Ishikawa (cell line): ENCODE data around the gene TRIP12.

Source experiments
- CEBPB ChIP-seq: IDR thresholded peaks from 2 replicates; pipeline ENCODE4 v1.6.1; 2012
- CREB1 ChIP-seq: IDR thresholded peaks from 2 replicates; pipeline ENCODE4 v1.6.1; 2012; ENCODE audit warnings: low read depth
- EGR1 ChIP-seq: IDR thresholded peaks from 2 replicates; pipeline ENCODE4 v1.6.1; 2012
- EP300 ChIP-seq: IDR thresholded peaks from 2 replicates; pipeline ENCODE4 v1.6.1; 2012; ENCODE audit warnings: borderline replicate concordance
- FOXM1 ChIP-seq: IDR thresholded peaks from 2 replicates; pipeline ENCODE4 v1.6.1; 2012; ENCODE audit warnings: low read depth, borderline replicate concordance
- NFIC ChIP-seq: IDR thresholded peaks from 2 replicates; pipeline ENCODE4 v1.6.1; 2012
- RAD21 ChIP-seq: IDR thresholded peaks from 2 replicates; pipeline ENCODE4 v1.6.1; 2012; ENCODE audit warnings: low read depth
- TAF1 ChIP-seq: IDR thresholded peaks from 2 replicates; pipeline ENCODE4 v1.6.1; 2012; ENCODE audit warnings: low read depth, mild to moderate bottlenecking
- TCF12 ChIP-seq: IDR thresholded peaks from 2 replicates; pipeline ENCODE4 v1.6.1; 2012; ENCODE audit warnings: low read depth
- TEAD4 ChIP-seq: IDR thresholded peaks from 2 replicates; pipeline ENCODE4 v1.6.1; 2012
- YY1 ChIP-seq: IDR thresholded peaks from 2 replicates; pipeline ENCODE4 v1.6.1; 2012; ENCODE audit warnings: low read depth
- ZBTB7A ChIP-seq: IDR thresholded peaks from 2 replicates; pipeline ENCODE4 v1.6.1; 2012; ENCODE audit warnings: low read depth
- TF ChIP-seq, protein P1 (sequence below): IDR thresholded peaks from 2 replicates; pipeline ENCODE4 v1.6.1; 2012
- TF ChIP-seq, protein P2 (sequence below): IDR thresholded peaks from 2 replicates; pipeline ENCODE4 v1.6.1; 2012; ENCODE audit warnings: low read depth, mild to moderate bottlenecking
- TF ChIP-seq, protein P3 (sequence below): IDR thresholded peaks from 2 replicates; pipeline ENCODE4 v1.6.1; 2012

The TRIP12 gene

DNA sequence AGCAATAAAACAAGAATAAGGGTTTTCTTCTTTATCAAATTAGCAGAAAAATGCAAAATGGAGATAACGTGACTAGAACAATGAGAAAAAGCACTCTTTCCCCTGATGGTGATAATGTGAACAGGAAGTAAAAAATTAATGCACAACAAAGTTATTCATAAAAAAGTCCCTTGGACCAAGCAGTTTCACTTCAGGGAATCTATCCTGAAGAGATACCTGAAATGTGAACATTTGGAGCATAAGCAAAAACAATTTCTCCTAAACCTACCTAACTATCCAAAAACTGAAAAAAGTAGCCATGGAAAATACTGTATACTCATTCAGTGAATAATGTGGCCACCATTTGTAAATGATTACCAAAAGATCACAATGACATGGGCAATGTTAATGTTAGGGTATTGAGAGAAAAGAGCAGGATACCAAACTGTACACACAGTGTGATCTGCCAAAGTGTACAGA lies 48.7 kb downstream of the TRIP12 start:
- no peak for TF ChIP-seq YY1
- no peak for TF ChIP-seq FOXM1
- TF ChIP-seq EP300, result no peak
- no peak for TF ChIP-seq TAF1
- TF ChIP-seq, protein P1, sequence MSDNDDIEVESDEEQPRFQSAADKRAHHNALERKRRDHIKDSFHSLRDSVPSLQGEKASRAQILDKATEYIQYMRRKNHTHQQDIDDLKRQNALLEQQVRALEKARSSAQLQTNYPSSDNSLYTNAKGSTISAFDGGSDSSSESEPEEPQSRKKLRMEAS, result no peak
- TF ChIP-seq, protein P2, sequence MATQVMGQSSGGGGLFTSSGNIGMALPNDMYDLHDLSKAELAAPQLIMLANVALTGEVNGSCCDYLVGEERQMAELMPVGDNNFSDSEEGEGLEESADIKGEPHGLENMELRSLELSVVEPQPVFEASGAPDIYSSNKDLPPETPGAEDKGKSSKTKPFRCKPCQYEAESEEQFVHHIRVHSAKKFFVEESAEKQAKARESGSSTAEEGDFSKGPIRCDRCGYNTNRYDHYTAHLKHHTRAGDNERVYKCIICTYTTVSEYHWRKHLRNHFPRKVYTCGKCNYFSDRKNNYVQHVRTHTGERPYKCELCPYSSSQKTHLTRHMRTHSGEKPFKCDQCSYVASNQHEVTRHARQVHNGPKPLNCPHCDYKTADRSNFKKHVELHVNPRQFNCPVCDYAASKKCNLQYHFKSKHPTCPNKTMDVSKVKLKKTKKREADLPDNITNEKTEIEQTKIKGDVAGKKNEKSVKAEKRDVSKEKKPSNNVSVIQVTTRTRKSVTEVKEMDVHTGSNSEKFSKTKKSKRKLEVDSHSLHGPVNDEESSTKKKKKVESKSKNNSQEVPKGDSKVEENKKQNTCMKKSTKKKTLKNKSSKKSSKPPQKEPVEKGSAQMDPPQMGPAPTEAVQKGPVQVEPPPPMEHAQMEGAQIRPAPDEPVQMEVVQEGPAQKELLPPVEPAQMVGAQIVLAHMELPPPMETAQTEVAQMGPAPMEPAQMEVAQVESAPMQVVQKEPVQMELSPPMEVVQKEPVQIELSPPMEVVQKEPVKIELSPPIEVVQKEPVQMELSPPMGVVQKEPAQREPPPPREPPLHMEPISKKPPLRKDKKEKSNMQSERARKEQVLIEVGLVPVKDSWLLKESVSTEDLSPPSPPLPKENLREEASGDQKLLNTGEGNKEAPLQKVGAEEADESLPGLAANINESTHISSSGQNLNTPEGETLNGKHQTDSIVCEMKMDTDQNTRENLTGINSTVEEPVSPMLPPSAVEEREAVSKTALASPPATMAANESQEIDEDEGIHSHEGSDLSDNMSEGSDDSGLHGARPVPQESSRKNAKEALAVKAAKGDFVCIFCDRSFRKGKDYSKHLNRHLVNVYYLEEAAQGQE, result no peak
- no peak for TF ChIP-seq TCF12
- TF ChIP-seq RAD21, result no peak
- no peak for TF ChIP-seq EGR1
- no peak for TF ChIP-seq TEAD4
- TF ChIP-seq NFIC, result no peak
- no peak for TF ChIP-seq CEBPB
- no peak for TF ChIP-seq ZBTB7A
- no peak for TF ChIP-seq CREB1
- TF ChIP-seq, protein P3, sequence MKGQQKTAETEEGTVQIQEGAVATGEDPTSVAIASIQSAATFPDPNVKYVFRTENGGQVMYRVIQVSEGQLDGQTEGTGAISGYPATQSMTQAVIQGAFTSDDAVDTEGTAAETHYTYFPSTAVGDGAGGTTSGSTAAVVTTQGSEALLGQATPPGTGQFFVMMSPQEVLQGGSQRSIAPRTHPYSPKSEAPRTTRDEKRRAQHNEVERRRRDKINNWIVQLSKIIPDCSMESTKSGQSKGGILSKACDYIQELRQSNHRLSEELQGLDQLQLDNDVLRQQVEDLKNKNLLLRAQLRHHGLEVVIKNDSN, result no peak

DNA sequence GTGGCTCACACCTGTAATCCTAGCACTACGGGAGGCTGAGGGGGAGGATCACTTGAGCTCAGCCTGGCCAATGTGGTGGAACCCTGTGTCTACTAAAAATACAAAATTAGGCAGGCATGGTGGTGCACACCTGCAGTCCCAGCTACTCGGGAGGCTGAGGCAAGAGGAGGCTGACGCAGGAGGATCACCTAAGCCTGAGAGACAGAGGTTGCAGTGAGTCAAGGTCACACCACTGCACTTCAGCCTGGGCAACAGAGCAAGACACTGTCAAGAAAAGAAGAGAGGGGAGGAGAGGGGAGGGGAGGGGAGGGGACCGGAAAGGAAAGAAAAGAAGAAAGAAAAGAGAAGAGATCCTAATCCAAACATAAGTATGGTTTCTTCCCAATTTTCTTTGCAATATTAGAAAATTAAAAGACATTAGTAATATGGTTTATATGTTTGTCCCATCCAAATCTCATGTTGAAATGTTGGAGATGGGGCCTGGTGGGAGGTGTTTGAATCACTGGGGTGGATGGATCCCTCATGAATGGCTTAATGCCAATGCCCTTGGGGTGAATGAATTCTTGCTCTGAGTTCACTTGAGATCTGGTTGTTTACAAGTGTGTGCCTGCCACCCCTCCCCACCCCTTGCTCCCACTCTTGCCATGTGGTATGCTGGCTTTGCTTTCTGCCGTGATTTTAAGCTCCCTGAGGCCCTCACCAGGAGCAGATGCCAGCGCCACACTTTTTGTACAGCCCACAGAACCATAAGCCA lies 50.7 kb downstream of the TRIP12 start:
- TF ChIP-seq, protein P2, result no peak
- no peak for TF ChIP-seq TEAD4
- TF ChIP-seq ZBTB7A, result no peak
- TF ChIP-seq YY1, result no peak
- TF ChIP-seq CREB1, result no peak
- no peak for TF ChIP-seq EP300
- no peak for TF ChIP-seq RAD21
- TF ChIP-seq CEBPB, result no peak
- TF ChIP-seq EGR1, result no peak

DNA sequence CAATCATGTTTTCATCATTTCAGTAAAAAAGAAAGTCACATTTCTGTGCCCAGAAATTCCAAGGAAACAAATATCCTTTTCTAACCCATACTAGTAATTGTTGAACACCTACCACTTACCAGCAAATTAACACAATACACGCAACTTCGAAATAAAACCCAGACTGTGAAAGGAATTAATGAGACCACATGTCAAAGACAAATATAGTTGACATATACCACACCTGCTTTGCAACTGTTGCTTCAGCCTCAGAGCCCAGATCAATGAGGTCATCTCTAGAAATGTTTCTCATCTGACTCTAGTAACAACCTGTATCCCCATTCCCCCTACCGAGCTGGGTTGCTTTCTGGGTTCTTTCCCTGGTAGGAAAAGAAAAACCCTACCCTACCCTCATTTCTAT lies 52.6 kb downstream of the TRIP12 start:
- TF ChIP-seq FOXM1 (no peak), EGR1 (no peak), EP300 (no peak), TAF1 (no peak), ZBTB7A (no peak), TEAD4 (no peak), YY1 (no peak), NFIC (no peak), CEBPB (no peak), CREB1 (no peak), TCF12 (no peak), RAD21 (no peak)
- TF ChIP-seq, protein P1, result no peak
- TF ChIP-seq, protein P2, result no peak
- TF ChIP-seq, protein P3, result no peak

DNA sequence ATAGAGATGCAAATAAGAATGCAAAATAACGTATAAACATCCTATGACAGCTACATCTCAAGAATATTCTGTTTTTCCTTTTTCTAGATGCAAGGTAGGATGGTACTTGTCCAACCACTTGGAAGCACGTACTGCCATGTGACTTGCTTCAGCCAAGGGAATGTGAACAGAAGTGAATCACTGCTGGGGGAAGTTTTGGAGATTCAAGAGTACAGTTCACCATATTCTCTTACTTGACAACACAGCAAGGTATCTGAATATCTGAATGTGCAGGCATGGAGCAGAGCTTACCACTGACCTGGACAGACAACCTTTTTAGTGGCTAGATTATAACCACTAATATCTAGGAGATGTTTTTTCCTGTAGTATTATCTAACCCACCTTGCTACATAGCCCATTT lies 53.0 kb downstream of the TRIP12 start:
- TF ChIP-seq TEAD4 (no peak), EGR1 (no peak), TCF12 (no peak), CREB1 (no peak)
- TF ChIP-seq, protein P2, result no peak
